PC-3 (cell line): ENCODE measurements around the gene RNASE13.

Experiments
- CTCF ChIP-seq: fragments of 300-600 bp; sonication (generic); conservative IDR thresholded peaks from 2 replicates; pipeline ENCODE4 v1.5.1; 2017; ENCODE audit warnings: antibody characterized with exemption, low read depth, mild to moderate bottlenecking, low read length
- EZH2 ChIP-seq: fragments of 300-600 bp; sonication (generic); IDR thresholded peaks from one replicate; pipeline ENCODE4 v1.6.1; 2017; ENCODE audit warnings: antibody characterized with exemption, mild to moderate bottlenecking, low read length; ENCODE audit not compliant: unreplicated experiment

GRCh38 chr14:21078287-21078686 lies 43.7 kb upstream of the RNASE13 start:
- no peak for TF ChIP-seq CTCF
- no peak for TF ChIP-seq EZH2
